DND-41 (cell line): ENCODE data around the gene C9orf153.

Experiments
- ATAC-seq: fragments of 200-7000 bp; cut with Tn5 transposase; 3 replicates; pipeline ENCODE4 v1.9.1; 2021; ENCODE audit warnings: low read depth; ENCODE audit not compliant: insufficient read depth
- DNase-seq: peaks from one replicate; pipeline ENCODE4 v3.0.0-alpha.2; 2020
- H2AFZ ChIP-seq: 2 replicates; pipeline ENCODE4 v1.6.0; 2012; ENCODE audit warnings: low read depth, low read length
- H3K27ac ChIP-seq: 2 replicates; pipeline ENCODE4 v1.5.1; 2012; ENCODE audit warnings: low read length, inconsistent platforms
- H3K27me3 ChIP-seq: fragments of 200-600 bp; sonication (generic); 2 replicates; pipeline ENCODE4 v1.6.0; 2012; ENCODE audit warnings: low read length, mild to moderate bottlenecking, inconsistent platforms; ENCODE audit not compliant: insufficient read depth, poor library complexity
- H3K36me3 ChIP-seq: 2 replicates; pipeline ENCODE4 v1.5.1; 2012; ENCODE audit warnings: low read length, inconsistent platforms; ENCODE audit not compliant: insufficient read depth
- H3K4me1 ChIP-seq: 2 replicates; pipeline ENCODE4 v1.5.1; 2012; ENCODE audit warnings: mild to moderate bottlenecking, low read length; ENCODE audit not compliant: insufficient read depth
- H3K4me2 ChIP-seq: 2 replicates; pipeline ENCODE4 v1.6.0; 2012; ENCODE audit warnings: mild to moderate bottlenecking, moderate library complexity, low read length, inconsistent platforms; ENCODE audit not compliant: insufficient read depth
- H3K4me3 ChIP-seq, 2 experiments: fragments of 200-600 bp in 1 of 2; shearing (Covaris generic) in 1 of 2; 2 replicates each; pipeline ENCODE4 v1.5.1; 2012 to 2016; ENCODE audit warnings: inconsistent platforms in 2 of 2, low read length in 2 of 2, mild to moderate bottlenecking in 2 of 2, low read depth in 1 of 2, moderate library complexity in 1 of 2
- H3K79me2 ChIP-seq: 2 replicates; pipeline ENCODE4 v1.6.0; 2012; ENCODE audit warnings: low read length, inconsistent platforms; ENCODE audit not compliant: insufficient read depth
- H3K9ac ChIP-seq: 2 replicates; pipeline ENCODE4 v1.6.0; 2012; ENCODE audit warnings: low read depth, mild to moderate bottlenecking, inconsistent platforms, low read length, moderate library complexity
- H3K9me3 ChIP-seq: 2 replicates; pipeline ENCODE4 v1.5.1; 2012; ENCODE audit warnings: low read length, moderate library complexity, mild to moderate bottlenecking, inconsistent platforms; ENCODE audit not compliant: insufficient read depth, severe bottlenecking
- H4K20me1 ChIP-seq: 2 replicates; pipeline ENCODE4 v1.6.0; 2012; ENCODE audit warnings: low read length; ENCODE audit not compliant: insufficient read depth
- CTCF ChIP-seq: IDR thresholded peaks from 2 replicates; pipeline ENCODE4 v1.5.1; 2012; ENCODE audit warnings: borderline replicate concordance, low read length, moderate library complexity, mild to moderate bottlenecking; ENCODE audit not compliant: poor library complexity, severe bottlenecking; ENCODE audit errors: extremely low read depth
- EZH2 ChIP-seq: IDR thresholded peaks from 3 replicates; pipeline ENCODE4 v1.6.1; 2012; ENCODE audit warnings: borderline replicate concordance, low read depth, mild to moderate bottlenecking, moderate library complexity, low read length, inconsistent platforms; ENCODE audit not compliant: severe bottlenecking

The C9orf153 gene

GRCh38 chr9:86242071-86242470 is 17.4 kb downstream of the C9orf153 start:
- ATAC-seq (no peak), DNase-seq (no peak)
- Histone ChIP-seq H3K27ac (no peak overlapping the region), H3K4me2 (no peak overlapping the region), H3K9me3 (no peaks in the 10 kb centered on the region), H3K9ac (no peak overlapping the region), H3K4me1 (peaks cover 8% of the 10 kb centered on the region), H3K36me3 (no peaks in the 10 kb centered on the region), H2AFZ (no peak overlapping the region), H3K27me3 (no peaks in the 10 kb centered on the region), H3K4me3 (no peak overlapping the region), H4K20me1 (no peaks in the 10 kb centered on the region), H3K79me2 (no peaks in the 10 kb centered on the region)
- TF ChIP-seq EZH2 (no peak), CTCF (no peak)

GRCh38 chr9:86241216-86241615 is 18.2 kb downstream of the C9orf153 start:
- H2AFZ ChIP-seq = no peak overlapping the region
- ATAC-seq = no peak
- H4K20me1 ChIP-seq = no peaks in the 10 kb centered on the region
- no peak for DNase-seq
- no peak overlapping the region for H3K4me2 ChIP-seq
- H3K9ac ChIP-seq = no peak overlapping the region
- no peak overlapping the region for H3K27ac ChIP-seq
- H3K79me2 ChIP-seq = no peaks in the 10 kb centered on the region
- TF ChIP-seq CTCF (no peak), EZH2 (no peak)
- no peaks in the 10 kb centered on the region for H3K36me3 ChIP-seq
- H3K4me1 ChIP-seq = no peaks in the 10 kb centered on the region
- H3K27me3 ChIP-seq = no peaks in the 10 kb centered on the region
- no peak overlapping the region for H3K4me3 ChIP-seq
- no peaks in the 10 kb centered on the region for H3K9me3 ChIP-seq

GRCh38 chr9:86238861-86239770 is 20.3 kb downstream of the C9orf153 start:
- H2AFZ ChIP-seq = no peak overlapping the region
- H3K79me2 ChIP-seq = no peaks in the 10 kb centered on the region
- ATAC-seq (no peak), DNase-seq (no peak)
- no peaks in the 10 kb centered on the region for H3K9me3 ChIP-seq
- no peaks in the 10 kb centered on the region for H3K36me3 ChIP-seq
- no peak overlapping the region for H3K9ac ChIP-seq
- no peaks in the 10 kb centered on the region for H3K27me3 ChIP-seq
- TF ChIP-seq EZH2 (no peak), CTCF (no peak)
- no peak overlapping the region for H3K27ac ChIP-seq
- no peaks in the 10 kb centered on the region for H3K4me1 ChIP-seq
- no peaks in the 10 kb centered on the region for H4K20me1 ChIP-seq
- H3K4me3 ChIP-seq = no peak overlapping the region
- H3K4me2 ChIP-seq = no peak overlapping the region
